Measurements from ENCODE around the gene AUTS2. TPM values are rescaled to one million over a fixed set of nuclear protein-coding genes. Genes with fewer than 3 reads are reported as not detected.

The AUTS2 gene
- total and polyA plus RNA-seq, 2 donors, result 13.4 to 87.7 TPM

DNA sequence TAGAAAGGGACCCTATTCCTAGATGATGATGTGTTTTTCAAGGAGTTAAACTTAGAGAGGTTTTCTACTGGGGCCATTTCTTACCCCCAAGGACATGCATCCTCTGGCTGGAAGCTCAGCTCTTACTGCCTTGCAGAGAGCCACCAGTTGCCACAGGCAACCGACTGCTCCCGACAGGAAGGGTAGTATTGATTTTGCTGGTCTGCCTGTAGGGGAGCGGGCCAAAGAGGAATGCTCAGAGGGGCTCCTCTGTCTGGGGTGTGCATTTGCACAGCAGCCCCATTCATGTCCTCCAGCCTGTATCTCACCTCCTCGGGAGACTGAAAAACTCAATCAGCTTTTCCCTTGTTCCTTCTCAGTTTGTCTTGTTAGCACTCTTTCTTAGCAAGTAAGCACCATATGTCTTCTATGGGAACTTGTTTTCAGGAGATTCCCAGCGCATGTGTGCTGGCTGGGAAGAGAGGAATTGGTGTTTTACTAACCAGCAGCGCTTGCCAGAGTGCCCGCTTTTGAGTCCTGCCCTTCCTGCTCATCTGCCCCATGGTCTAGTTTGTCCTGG lies 794.7 kb downstream of the AUTS2 start:
- no peak for DNase-seq (ENCODE audit: extremely low spot score)
- Histone ChIP-seq H3K27ac (ENCODE audit: low read depth) (no peak overlapping the region), H3K4me1 (ENCODE audit: insufficient read depth) (no peaks in the 10 kb centered on the region), H3K4me3 (ENCODE audit: low read depth, low read length) (no peak overlapping the region), H3K36me3 (ENCODE audit: insufficient read depth) (no peaks in the 10 kb centered on the region)
- 83% methylated on average over 7 of the region's 7 CpGs for WGBS

GRCh38 chr7:70393956-70394355 lies 795.7 kb downstream of the AUTS2 start:
- Histone ChIP-seq H3K27ac (ENCODE audit: low read depth) (no peak overlapping the region), H3K4me1 (ENCODE audit: insufficient read depth) (no peaks in the 10 kb centered on the region), H3K4me3 (ENCODE audit: low read depth, low read length) (no peak overlapping the region), H3K36me3 (ENCODE audit: insufficient read depth) (no peaks in the 10 kb centered on the region)
- no peak for DNase-seq (ENCODE audit: extremely low spot score)

GRCh38 chr7:70400829-70401380 lies 802.6 kb downstream of the AUTS2 start:
- WGBS, result 92% methylated on average over 4 of the region's 4 CpGs
- Histone ChIP-seq H3K27ac (ENCODE audit: low read depth) (no peak overlapping the region), H3K4me3 (ENCODE audit: low read depth, low read length) (no peak overlapping the region), H3K36me3 (ENCODE audit: insufficient read depth) (no peaks in the 10 kb centered on the region), H3K4me1 (ENCODE audit: insufficient read depth) (no peaks in the 10 kb centered on the region)
- no peak for DNase-seq (ENCODE audit: extremely low spot score)

DNA sequence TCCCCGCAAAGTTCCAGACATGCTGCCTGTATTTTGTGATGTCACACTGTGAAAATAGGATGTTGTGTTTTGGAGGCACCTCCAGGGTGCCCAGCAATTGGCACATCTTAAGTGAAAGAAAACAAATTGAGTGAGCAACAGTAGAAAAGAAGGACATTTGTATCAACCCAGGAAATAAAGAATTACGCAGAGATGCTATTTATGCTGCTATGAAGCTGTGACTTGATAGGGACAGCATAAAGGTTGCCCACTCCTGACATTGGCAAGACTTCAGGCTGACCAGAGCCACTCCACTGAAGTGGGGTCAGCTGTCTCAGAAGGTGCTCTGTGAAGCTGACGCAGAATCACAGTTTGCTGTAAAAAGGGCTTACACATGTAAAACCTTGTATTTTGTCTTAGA lies 803.8 kb downstream of the AUTS2 start:
- WGBS, result 97% methylated on average over 3 of the region's 3 CpGs
- DNase-seq (ENCODE audit: extremely low spot score), result no peak
- Histone ChIP-seq H3K27ac (ENCODE audit: low read depth) (no peak overlapping the region), H3K4me3 (ENCODE audit: low read depth, low read length) (no peak overlapping the region), H3K36me3 (ENCODE audit: insufficient read depth) (no peaks in the 10 kb centered on the region), H3K4me1 (ENCODE audit: insufficient read depth) (no peaks in the 10 kb centered on the region)

DNA sequence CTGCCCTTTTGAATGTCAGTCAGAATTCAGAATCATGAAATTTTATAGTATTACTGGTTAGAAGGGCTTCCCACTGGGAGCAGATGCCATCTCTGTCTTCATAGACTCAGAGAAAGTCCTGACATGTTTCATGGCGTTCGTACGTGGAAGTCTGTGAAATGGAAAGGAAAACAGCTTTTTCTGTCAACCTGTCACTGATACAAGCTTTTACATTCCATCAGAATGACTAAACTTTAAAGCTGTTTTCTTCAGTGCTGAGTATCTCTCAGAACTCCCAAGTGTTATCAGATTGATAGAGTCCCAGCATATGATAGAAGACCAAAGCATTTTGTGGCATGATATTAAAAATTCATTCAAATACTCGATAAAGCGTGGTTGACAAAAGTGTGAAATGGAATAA lies 807.0 kb downstream of the AUTS2 start:
- 76% methylated on average over 5 of the region's 5 CpGs for WGBS
- Histone ChIP-seq H3K27ac (ENCODE audit: low read depth) (no peak overlapping the region), H3K4me1 (ENCODE audit: insufficient read depth) (no peaks in the 10 kb centered on the region), H3K4me3 (ENCODE audit: low read depth, low read length) (no peak overlapping the region), H3K36me3 (ENCODE audit: insufficient read depth) (no peaks in the 10 kb centered on the region)
- no peak for DNase-seq (ENCODE audit: extremely low spot score)

- Histone ChIP-seq H3K36me3 (ENCODE audit: insufficient read depth) (no peaks in the 10 kb centered on the region), H3K4me3 (ENCODE audit: low read depth, low read length) (no peak overlapping the region), H3K27ac (ENCODE audit: low read depth) (no peak overlapping the region), H3K4me1 (ENCODE audit: insufficient read depth) (no peaks in the 10 kb centered on the region)
- 87% methylated on average over 12 of the region's 12 CpGs for WGBS
- DNase-seq (ENCODE audit: extremely low spot score), result no peak
Observed at GRCh38 chr7:70406186-70406949, 808.1 kb downstream of the AUTS2 start.

- H3K27ac ChIP-seq (ENCODE audit: low read depth), result no peak overlapping the region
- no peaks in the 10 kb centered on the region for H3K4me1 ChIP-seq (ENCODE audit: insufficient read depth)
- H3K36me3 ChIP-seq (ENCODE audit: insufficient read depth), result no peaks in the 10 kb centered on the region
- H3K4me3 ChIP-seq (ENCODE audit: low read depth, low read length), result no peak overlapping the region
- 93% methylated on average over 4 of the region's 4 CpGs for WGBS
- DNase-seq (ENCODE audit: extremely low spot score), result no peak
Observed at GRCh38 chr7:70406950-70407209, 808.6 kb downstream of the AUTS2 start.

DNA sequence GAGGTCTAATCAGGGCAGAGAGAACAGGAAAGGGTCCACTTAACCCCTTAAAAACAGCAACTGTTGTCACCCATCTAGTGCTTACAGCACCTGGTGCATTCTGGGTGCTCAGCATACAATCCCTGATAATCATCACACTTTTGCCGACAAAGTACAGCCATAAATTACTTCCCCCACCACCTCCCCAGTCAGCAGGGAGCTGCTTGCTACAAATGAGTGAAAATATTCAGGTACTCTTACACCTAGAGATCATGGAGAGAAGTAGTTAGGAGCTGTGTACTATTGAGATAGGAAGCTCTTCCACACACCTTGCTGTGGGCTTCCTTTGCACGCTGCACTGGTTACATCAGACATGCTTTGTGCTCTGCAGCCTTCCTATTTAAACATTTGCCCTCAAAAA lies 810.2 kb downstream of the AUTS2 start:
- Histone ChIP-seq H3K4me1 (ENCODE audit: insufficient read depth) (no peaks in the 10 kb centered on the region), H3K36me3 (ENCODE audit: insufficient read depth) (no peaks in the 10 kb centered on the region), H3K27ac (ENCODE audit: low read depth) (no peak overlapping the region), H3K4me3 (ENCODE audit: low read depth, low read length) (no peak overlapping the region)
- WGBS, result 81% methylated on average over 2 of the region's 2 CpGs
- DNase-seq (ENCODE audit: extremely low spot score), result no peak

DNA sequence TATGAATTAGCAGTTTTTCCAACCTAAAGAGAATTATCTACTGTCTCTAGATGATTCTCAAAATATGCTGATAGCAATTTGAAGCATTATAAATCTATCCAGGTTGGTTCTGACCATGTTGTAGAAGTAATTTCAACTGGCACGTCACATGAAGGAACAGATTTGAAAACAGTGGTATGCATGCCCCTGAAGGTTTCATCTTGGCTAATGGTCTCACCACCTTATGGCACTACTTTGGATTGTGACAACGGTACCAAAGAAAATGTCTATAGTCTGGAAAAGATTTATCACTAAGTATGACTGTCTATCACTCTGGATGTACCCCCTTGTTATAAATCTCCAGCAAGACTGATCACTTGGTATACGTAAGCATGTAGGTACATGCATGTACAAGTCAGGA lies 810.6 kb downstream of the AUTS2 start:
- Histone ChIP-seq H3K36me3 (ENCODE audit: insufficient read depth) (no peaks in the 10 kb centered on the region), H3K4me3 (ENCODE audit: low read depth, low read length) (no peak overlapping the region), H3K27ac (ENCODE audit: low read depth) (no peak overlapping the region), H3K4me1 (ENCODE audit: insufficient read depth) (no peaks in the 10 kb centered on the region)
- no peak for DNase-seq (ENCODE audit: extremely low spot score)
- WGBS, result 95% methylated on average over 3 of the region's 3 CpGs

DNA sequence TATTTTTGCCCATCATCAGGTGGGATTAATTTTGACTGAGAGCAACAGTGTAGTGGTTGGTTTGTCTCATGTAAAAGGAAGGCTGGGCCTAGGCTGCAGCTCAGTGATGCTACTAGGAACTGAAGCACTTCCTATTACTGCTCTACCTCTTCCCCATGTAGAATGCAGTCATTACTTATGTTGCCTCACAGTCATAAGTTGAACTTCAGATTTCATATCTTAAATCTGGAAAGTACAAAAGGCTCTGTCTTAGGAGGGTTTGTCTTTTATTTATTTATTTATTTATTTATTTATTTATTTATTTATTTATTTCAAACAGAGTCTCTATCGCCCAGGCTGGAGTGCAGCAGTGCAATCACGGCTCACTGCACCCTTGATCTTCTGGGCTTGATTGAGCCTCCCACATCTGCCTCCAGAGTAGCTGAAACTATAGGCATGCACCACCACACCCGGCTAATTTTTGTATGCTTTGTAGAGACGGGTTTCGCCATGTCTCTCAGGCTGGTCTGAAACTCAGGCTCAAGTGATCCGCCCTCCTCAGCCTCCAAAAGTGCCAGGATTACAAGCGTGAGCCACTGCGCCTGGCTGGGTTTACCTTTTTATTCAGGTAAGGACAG lies 812.0 kb downstream of the AUTS2 start:
- no peaks in the 10 kb centered on the region for H3K4me1 ChIP-seq (ENCODE audit: insufficient read depth)
- 98% methylated on average over 8 of the region's 8 CpGs for WGBS
- H3K27ac ChIP-seq (ENCODE audit: low read depth), result no peak overlapping the region
- no peak overlapping the region for H3K4me3 ChIP-seq (ENCODE audit: low read depth, low read length)
- no peaks in the 10 kb centered on the region for H3K36me3 ChIP-seq (ENCODE audit: insufficient read depth)
- DNase-seq (ENCODE audit: extremely low spot score), result no peak

GRCh38 chr7:70414368-70414767 lies 816.1 kb downstream of the AUTS2 start:
- no peaks in the 10 kb centered on the region for H3K4me1 ChIP-seq (ENCODE audit: insufficient read depth)
- H3K36me3 ChIP-seq (ENCODE audit: insufficient read depth), result no peaks in the 10 kb centered on the region
- 92% methylated on average over 6 of the region's 6 CpGs for WGBS
- no peak for DNase-seq (ENCODE audit: extremely low spot score)
- no peak overlapping the region for H3K4me3 ChIP-seq (ENCODE audit: low read depth, low read length)
- no peak overlapping the region for H3K27ac ChIP-seq (ENCODE audit: low read depth)

DNA sequence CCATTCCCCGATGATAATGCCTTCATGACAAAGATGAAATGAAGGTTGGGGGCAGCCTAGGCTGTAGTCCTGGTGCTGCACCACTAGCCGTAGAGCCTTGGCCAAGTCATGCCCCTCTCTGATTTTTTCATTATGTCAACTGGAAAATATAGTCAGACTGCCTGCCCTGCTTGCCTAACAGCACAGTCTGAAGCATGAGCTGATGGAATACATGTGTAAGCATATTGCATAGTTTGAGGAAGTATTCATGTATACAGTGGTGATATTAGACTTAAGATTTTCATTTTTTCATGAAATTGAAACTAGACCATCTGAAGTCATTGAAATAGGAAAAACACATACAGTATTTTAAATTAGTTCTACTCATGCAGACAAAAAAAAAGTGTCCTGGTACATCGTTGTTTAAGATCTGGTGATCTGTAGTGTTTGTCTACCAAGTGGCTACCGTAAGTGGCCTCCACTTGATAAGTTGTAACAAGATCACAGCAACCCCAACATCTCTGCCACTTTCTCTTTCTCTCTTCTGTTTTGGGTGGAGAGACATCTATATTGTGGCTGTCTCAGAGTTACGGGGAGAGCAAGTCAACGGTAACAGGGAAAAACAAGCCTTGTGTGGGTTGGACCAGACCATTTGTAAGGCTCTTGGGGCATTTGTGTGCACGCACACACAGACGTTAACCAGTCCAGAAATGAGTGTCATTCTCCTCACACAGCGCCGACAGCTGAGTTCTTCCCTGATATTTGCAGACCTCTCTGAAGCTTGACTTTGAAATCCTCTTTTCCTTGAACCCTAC lies 817.1 kb downstream of the AUTS2 start:
- no peak for DNase-seq (ENCODE audit: extremely low spot score)
- Histone ChIP-seq H3K4me3 (ENCODE audit: low read depth, low read length) (no peak overlapping the region), H3K27ac (ENCODE audit: low read depth) (no peak overlapping the region), H3K4me1 (ENCODE audit: insufficient read depth) (no peaks in the 10 kb centered on the region), H3K36me3 (ENCODE audit: insufficient read depth) (no peaks in the 10 kb centered on the region)
- 93% methylated on average over 10 of the region's 10 CpGs for WGBS

DNA sequence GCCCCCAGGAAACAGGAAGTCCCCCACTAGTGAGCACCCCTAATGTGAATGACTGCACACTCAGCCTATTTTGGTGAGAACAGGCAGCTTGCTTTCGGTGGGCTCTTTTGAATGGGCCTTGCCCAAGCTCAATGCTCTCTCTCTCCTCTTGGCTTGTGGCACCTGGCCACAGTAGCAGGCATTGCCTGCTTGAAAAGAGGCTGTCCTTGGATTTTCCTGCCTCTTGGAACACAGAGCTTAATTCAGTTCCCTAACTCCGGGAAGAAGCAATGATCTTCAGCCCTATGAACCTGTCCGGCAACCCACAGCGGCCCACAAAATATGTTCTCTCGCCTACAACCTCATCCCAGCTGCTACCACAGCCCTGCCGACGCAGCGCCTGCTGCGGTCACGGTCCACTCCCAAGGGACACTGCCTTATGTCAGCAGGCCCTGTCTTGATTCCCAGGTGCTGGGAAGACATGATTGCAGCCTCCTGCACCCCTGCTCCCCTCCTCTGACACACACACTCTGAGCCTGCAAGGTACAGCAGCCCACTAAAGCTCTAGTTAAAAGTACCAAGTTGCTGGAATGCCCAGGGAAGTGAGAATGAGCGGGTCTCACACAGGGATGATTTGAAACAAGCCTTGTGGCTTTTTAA lies 818.2 kb downstream of the AUTS2 start:
- H3K36me3 ChIP-seq (ENCODE audit: insufficient read depth), result no peaks in the 10 kb centered on the region
- H3K4me1 ChIP-seq (ENCODE audit: insufficient read depth), result no peaks in the 10 kb centered on the region
- DNase-seq (ENCODE audit: extremely low spot score), result no peak
- H3K4me3 ChIP-seq (ENCODE audit: low read depth, low read length), result no peak overlapping the region
- whole genome bisulfite sequencing, result 94% methylated on average over 11 of the region's 11 CpGs
- no peak overlapping the region for H3K27ac ChIP-seq (ENCODE audit: low read depth)
